Measurements from ENCODE around the gene MAP2K5.

The MAP2K5 gene

DNA sequence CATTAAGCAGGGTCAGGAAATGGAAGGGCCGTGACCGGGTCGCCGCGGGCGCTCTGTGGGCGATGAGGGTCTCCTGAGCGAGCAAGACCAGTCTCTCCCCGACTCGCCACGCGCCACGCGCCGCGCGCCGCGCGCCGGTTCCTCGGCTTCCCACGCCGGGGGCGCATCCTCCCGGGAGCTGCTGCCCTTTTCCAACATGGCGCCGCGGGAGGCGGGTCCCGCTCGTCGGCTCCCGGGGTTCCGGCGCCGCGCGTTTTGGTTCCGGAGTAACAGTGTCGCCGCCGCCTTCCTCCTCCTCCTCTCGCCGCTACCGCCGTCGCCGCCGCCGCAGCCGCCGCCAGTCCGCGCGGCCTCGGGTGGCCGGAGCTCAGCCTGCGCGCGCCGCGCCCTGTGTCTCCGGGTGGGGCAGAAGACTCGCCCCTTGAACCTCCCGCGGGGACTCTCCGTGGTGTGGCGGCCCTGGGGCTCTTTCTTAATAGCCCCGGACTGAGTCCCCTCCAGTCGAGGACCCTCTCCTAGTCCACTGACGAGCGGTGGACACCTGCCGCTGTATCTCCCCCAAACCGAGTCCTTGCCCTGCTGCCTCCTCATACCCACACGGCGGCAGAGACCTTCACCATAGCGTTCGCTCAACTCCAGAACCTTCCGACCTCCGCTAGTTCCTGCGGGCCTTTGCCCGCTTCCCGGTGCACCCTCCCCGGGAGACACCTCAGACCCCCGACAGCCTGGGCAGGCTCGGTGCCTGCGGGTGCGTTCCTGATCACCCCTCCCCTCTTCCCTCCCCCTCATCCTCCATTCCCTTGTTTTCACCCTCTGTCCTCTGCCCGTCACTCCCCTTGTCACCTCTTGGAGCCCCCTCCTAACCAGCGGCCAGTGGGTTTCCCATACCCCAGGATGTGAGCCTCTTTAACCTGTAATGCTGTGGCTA, at the start of gene MAP2K5:
Gene MAP2K5 (plus strand): TSS at position 284 of the 928 bp plus-strand sequence. CDS start 633 bp downstream, at position 917.
- H3K4me3 ChIP-seq (ENCODE audit: low read length), result peak within 1 kb of the TSS; percentile 90
- DNase-seq (ENCODE audit: low read depth), result peak; percentile 68
- TF ChIP-seq CTCF (conservative IDR thresholded peaks at IDR 0.05; ENCODE audit: low read length), result no peak

GRCh38 chr15:67495585-67495984, 46.9 kb upstream of the MAP2K5 start:
- DNase-seq (ENCODE audit: low read depth), result peak; percentile 30
- TF ChIP-seq CTCF (conservative IDR thresholded peaks at IDR 0.05; ENCODE audit: low read length), result no peak

DNA sequence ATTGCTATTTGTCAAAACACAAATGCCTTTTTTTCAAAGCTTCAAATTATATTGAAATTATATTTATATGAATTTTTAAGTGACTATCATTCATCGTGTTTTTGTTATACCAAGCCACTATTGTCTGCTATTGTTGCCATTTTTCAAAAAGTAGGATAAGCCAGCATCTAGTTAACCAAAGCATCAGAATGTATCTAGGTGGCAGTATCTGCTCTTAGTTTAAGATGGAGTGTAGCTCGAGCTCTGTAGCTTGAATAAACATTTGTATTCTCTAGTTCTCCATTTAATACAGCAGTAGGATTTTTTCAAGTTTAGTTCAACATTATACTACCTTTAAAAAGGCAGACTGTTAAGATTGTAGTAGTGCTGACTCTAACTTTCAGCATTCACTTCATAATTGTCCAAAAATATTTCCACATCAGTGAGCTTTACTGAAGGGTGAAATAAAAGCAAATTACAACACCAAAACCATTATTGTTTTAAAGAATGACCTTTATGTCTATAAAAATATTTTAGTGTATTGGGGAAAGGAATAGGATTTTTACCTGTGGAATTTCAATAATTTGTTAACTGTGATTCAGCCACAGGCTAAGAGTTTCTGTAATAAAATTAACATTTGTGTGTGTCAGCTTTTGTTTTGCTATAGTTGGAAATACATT, 41.2 kb upstream of the MAP2K5 start:
- peak; percentile 57 for DNase-seq (ENCODE audit: low read depth)
- H3K4me3 ChIP-seq (ENCODE audit: low read length), result no peak overlapping the region; the same call in 1 of the 2 replicates
- TF ChIP-seq CTCF (conservative IDR thresholded peaks at IDR 0.05; ENCODE audit: low read length), result peak; percentile 54

More at GRCh38 chr15:67495585-67495984, 46.9 kb upstream of the MAP2K5 start:
- no peak overlapping the region for H3K4me3 ChIP-seq (ENCODE audit: low read length)

GRCh38 chr15:67501836-67502461, 40.6 kb upstream of the MAP2K5 start:
- peak overlapping the region; percentile 22 for H3K4me3 ChIP-seq (ENCODE audit: low read length)
- TF ChIP-seq CTCF (conservative IDR thresholded peaks at IDR 0.05; ENCODE audit: low read length), result no peak
- DNase-seq (ENCODE audit: low read depth), result no peak

- peak; percentile 26 for DNase-seq (ENCODE audit: low read depth)
- H3K4me3 ChIP-seq (ENCODE audit: low read length), result no peak overlapping the region
- no peak for TF ChIP-seq CTCF (conservative IDR thresholded peaks at IDR 0.05; ENCODE audit: low read length)
Observed at GRCh38 chr15:67504056-67504455, 38.4 kb upstream of the MAP2K5 start.

DNA sequence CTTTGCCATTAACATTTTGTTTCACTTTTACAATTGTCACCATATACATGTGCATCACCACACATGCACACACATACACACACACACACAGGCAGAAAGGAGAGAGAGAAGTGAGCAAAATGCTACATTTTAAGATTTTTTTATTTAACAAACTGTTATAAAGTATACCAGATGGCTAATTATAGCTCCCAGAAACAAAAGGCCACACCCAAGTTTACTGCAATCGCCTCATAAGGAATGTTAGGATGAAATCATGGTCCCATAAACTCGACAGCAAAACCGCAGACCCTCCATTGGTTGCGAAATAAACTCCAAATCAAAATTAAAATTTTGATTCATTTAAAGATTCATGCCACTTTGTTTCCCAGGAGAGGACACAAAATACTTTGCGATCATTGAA, 37.7 kb upstream of the MAP2K5 start:
- no peak overlapping the region for H3K4me3 ChIP-seq (ENCODE audit: low read length)
- no peak for TF ChIP-seq CTCF (conservative IDR thresholded peaks at IDR 0.05; ENCODE audit: low read length)
- DNase-seq (ENCODE audit: low read depth), result peak; percentile 95

Measured in AG10803 (cell line).